RWPE2 (cell line): ENCODE measurements around the gene SEMA5A.

Experiments used
- ATAC-seq: fragments of 200-7000 bp; cut with Tn5 transposase; 3 replicates; pipeline ENCODE4 v1.9.1; 2021; ENCODE audit warnings: low read depth
- DNase-seq: peaks from one replicate; pipeline ENCODE4 v3.0.0-alpha.2; 2020; ENCODE audit warnings: low spot score
- H3K27ac ChIP-seq: fragments of 450-650 bp; 2 replicates; pipeline ENCODE4 v1.5.1; 2017; ENCODE audit warnings: mild to moderate bottlenecking; ENCODE audit not compliant: poor library complexity, severe bottlenecking
- H3K27me3 ChIP-seq: fragments of 250-450 bp; sonication (Bioruptor Pico); 2 replicates; pipeline ENCODE4 v1.5.1; 2021; ENCODE audit warnings: mild to moderate bottlenecking, moderate library complexity; ENCODE audit not compliant: insufficient read depth, poor library complexity, severe bottlenecking
- H3K36me3 ChIP-seq: fragments of 250-450 bp; sonication (Bioruptor Pico); 2 replicates; pipeline ENCODE4 v1.5.1; 2020; ENCODE audit warnings: low read depth, mild to moderate bottlenecking, moderate library complexity
- H3K4me1 ChIP-seq: fragments of 250-450 bp; sonication (Bioruptor Pico); 2 replicates; pipeline ENCODE4 v1.5.1; 2021; ENCODE audit warnings: mild to moderate bottlenecking, moderate library complexity; ENCODE audit not compliant: insufficient read depth, poor library complexity, severe bottlenecking
- H3K4me3 ChIP-seq: fragments of 250-450 bp; sonication (Bioruptor Pico); 2 replicates; pipeline ENCODE4 v1.5.1; 2021; ENCODE audit warnings: mild to moderate bottlenecking, moderate library complexity; ENCODE audit not compliant: severe bottlenecking
- H3K9me3 ChIP-seq: fragments of 250-450 bp; sonication (Bioruptor Pico); 2 replicates; pipeline ENCODE4 v1.5.1; 2021; ENCODE audit warnings: mild to moderate bottlenecking, moderate library complexity; ENCODE audit not compliant: severe bottlenecking
- CTCF ChIP-seq: fragments of 450-650 bp; IDR thresholded peaks from one replicate; pipeline ENCODE4 v1.5.1; 2017; ENCODE audit warnings: mild to moderate bottlenecking, moderate library complexity; ENCODE audit not compliant: poor library complexity, severe bottlenecking

The SEMA5A gene

DNA sequence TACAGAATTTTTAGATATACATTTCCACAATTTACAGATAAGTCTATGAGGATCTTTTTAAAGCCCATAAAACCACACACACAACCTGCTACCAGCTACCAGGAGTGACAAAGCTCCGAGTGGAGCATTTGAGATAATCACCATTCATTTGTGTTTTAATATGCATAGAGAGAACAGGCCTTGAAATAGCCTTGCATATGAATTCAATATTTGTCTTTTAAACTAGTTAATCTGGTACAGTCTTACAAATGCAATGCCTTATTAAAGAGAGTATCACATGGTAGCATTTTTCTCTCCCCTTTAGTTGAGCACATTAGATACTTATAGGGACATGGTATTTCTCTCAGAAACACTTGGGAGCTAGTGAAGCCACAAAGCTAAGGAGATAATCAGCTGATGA, 49.1 kb downstream of the SEMA5A start:
- DNase-seq (no peak), ATAC-seq (no peak)
- Histone ChIP-seq H3K27me3 (no peaks in the 10 kb centered on the region), H3K36me3 (no peaks in the 10 kb centered on the region), H3K4me1 (no peaks in the 10 kb centered on the region), H3K9me3 (no peaks in the 10 kb centered on the region), H3K4me3 (no peak overlapping the region), H3K27ac (no peak overlapping the region)
- TF ChIP-seq CTCF, result no peak

DNA sequence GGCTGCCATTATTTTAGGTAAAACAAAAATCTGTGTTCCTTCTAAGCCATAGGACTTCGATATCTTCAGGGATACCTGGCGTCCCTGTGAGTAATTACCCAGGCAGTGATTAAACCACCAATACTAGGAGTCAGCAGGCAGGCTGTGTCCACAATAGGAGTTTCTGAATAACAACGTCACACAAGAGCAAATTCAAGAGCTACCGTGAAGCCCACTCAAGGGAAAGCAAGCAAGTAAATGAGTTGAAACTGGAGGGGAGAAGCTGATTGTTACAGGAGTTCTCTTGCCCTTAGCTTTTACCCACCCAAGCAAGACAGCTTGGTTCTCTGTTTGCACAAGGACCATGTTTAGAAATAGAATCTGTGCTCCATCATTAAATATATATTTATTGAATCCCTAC, 50.8 kb downstream of the SEMA5A start:
- H3K9me3 ChIP-seq, result no peaks in the 10 kb centered on the region
- H3K27ac ChIP-seq, result no peak overlapping the region
- no peaks in the 10 kb centered on the region for H3K4me1 ChIP-seq
- no peaks in the 10 kb centered on the region for H3K27me3 ChIP-seq
- no peak for TF ChIP-seq CTCF
- H3K4me3 ChIP-seq, result no peak overlapping the region
- DNase-seq (no peak), ATAC-seq (no peak)
- no peaks in the 10 kb centered on the region for H3K36me3 ChIP-seq

- TF ChIP-seq CTCF, result no peak
- no peaks in the 10 kb centered on the region for H3K27me3 ChIP-seq
- DNase-seq (no peak), ATAC-seq (no peak)
- H3K4me3 ChIP-seq, result no peak overlapping the region
- H3K36me3 ChIP-seq, result no peaks in the 10 kb centered on the region
- no peaks in the 10 kb centered on the region for H3K9me3 ChIP-seq
- no peaks in the 10 kb centered on the region for H3K4me1 ChIP-seq
- no peak overlapping the region for H3K27ac ChIP-seq
Measured at GRCh38 chr5:9494301-9494700, 51.6 kb downstream of the SEMA5A start.

GRCh38 chr5:9490494-9491097, 55.3 kb downstream of the SEMA5A start:
- H3K27ac ChIP-seq, result no peak overlapping the region
- H3K4me3 ChIP-seq, result no peak overlapping the region
- DNase-seq (no peak), ATAC-seq (no peak)
- H3K4me1 ChIP-seq, result no peaks in the 10 kb centered on the region
- TF ChIP-seq CTCF, result no peak
- no peaks in the 10 kb centered on the region for H3K9me3 ChIP-seq
- no peaks in the 10 kb centered on the region for H3K36me3 ChIP-seq
- no peaks in the 10 kb centered on the region for H3K27me3 ChIP-seq

DNA sequence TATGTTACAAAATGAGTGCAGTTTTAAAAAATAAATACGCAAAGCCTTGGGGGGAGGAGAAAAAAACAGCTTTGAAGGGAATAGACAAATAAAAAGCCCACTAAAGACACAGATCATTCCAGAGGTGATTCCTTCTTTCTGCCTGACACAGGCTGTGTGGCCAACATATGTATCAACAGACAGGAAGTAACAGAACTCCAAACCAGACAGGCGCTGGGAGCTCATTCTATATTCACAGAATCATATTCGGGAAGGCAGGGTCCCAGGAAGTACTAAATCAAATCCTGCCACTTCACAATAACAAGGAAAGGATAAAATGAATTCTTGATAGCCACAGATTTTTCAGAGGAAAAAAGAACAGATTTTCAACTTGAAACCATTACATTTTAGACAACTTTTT, 62.1 kb downstream of the SEMA5A start:
- ATAC-seq (no peak), DNase-seq (no peak)
- H3K4me3 ChIP-seq, result no peak overlapping the region
- H3K27ac ChIP-seq, result no peak overlapping the region
- TF ChIP-seq CTCF, result no peak
- H3K9me3 ChIP-seq, result no peaks in the 10 kb centered on the region
- no peaks in the 10 kb centered on the region for H3K36me3 ChIP-seq
- no peaks in the 10 kb centered on the region for H3K4me1 ChIP-seq
- no peaks in the 10 kb centered on the region for H3K27me3 ChIP-seq
